ENCODE measurements around the gene CCHCR1.
"Not testable (repeated sequence)": the region's sequence is repeated elsewhere in the genome, so short reads cannot be mapped to it uniquely, and the experiment has no call there.

CCHCR1 gene

DNA sequence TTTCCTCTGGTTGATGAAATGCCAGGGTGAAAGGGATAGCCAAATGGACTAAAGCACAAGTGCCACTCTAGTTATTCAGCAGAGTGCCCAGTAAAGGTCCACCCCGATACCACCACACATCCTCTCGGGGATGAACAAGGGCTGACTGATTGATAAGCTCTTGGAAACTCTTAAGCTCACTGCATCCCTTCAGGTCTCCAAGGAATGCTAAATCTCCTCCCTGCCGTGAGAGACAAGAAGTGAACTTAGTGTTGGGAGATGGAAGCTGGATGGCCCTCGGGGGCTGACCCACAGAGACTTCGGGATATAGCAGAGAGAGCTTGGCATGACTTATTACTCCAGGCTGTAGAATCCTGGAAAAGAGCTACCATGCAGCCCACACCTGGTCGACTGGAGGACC, 26.3 kb upstream of the CCHCR1 start:
- not testable (repeated sequence) for DNase-seq (ENCODE audit: low read depth)

DNA sequence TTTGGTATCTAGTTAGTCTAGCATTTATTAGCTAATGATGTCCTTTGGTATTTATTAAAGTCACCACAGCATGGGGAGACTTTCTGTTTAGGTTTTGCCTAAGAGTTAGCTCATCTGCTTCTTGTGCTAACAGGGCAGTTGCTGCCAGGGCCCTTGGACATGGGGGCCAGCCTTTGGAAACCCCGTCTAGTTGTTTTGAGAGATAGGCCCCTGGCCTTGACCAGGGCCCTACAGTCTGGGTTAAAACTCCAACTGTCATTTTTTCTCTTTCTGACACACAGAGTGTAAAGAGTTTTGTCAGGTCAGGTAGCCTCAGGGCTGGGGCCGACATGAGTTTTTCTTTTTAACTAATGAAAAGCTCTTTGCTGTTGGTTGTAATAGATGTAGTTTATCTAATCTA, 25.7 kb upstream of the CCHCR1 start:
- DNase-seq (ENCODE audit: low read depth), result not testable (repeated sequence)

DNA sequence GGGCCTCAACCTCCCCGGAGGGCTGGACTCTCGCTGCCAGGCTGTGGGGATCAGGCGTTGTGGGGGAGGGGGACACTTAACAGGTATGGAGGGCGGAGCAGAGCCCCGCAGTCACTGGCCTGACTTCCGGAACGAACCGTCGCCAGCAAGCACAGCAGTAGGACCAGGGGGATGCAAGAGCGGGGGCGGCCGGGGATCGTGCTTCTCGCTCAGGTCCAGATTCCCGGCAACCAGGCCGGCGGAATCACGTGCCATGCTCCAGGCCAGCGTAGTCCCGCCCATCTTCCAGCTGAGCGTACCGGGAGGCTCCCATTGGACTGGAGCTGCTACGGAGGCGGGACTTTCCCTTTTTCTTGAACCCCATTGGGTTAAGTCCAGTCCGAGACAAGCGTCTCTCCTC, 22.9 kb upstream of the CCHCR1 start:
- peak; percentile 50 for DNase-seq (ENCODE audit: low read depth)

DNA sequence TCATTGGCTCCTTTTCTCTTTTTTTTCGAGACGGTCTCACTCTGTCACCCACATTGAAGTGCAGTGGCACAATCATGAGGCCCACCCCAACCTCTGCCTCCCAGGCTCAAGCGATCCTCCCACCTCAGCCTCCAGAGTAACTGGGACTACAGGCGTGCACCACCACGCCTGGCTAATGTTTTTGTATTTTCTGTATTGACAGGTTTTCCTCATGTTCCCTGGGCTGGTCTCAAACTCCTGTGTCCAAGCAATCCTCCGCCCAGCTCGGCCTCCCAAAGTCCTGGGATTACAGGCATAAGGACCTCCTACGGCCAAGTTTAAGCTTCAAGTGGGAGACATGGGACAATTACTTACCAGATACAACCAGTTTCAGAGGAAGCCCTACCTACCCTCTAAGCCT, 22.3 kb upstream of the CCHCR1 start:
- no peak for DNase-seq (ENCODE audit: low read depth)

DNA sequence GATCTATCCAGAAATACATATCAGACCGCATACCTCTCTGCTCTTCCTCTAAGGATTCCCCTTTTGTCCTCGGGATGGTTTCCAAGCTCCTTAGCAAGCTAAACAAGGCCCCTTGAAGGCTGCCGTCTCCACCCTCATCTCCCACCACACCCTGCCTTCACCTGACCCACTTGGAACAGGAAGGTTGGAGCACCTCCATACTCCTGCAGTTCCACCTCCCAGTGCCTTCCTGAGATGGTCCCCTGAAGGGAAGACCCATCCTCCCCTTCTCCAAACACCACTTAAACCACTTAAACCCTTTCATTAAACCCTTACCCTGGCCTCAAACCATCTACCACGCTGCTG, 21.4 kb upstream of the CCHCR1 start:
- no peak for DNase-seq (ENCODE audit: low read depth)

DNA sequence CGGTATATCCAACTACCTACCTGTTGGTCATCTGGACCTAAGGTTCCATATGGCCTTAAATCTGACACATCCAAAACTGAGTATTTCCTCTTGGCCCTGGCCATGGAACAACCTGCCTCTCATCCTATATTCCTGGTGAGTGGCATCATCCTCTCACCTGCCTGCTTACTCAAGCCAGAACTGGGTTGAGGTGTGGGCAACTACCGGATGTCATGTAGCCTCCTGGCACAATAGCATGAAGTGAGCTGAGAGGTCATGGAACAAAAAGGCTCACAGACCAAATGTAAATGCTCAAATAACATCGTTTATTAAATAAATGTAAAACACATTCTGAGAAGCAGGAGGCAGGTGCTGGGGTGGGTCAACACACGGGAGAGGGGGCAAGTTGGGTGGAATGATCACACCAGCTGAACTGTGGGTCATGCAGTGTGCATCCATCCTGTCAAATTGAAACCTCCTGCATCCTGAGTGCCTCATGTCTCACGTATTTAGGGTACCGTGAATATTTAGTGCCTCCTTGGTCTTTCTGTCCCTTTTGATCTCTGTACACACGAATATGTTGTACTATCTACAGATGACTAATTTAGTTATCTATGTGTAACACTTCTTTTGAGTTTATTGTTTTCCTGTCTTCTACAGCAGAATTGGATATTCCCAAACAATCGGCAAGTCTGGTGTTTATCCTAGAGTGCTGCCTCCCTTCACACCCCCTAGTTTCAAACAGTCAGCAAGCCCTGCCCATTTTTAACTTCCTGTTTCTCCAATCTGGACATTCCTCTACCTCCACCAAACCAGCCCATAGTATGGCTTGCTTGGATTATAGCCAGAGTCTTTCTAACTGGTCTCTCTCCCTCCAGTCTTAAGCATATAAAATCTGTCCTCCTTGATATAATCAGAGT, 20.8 kb upstream of the CCHCR1 start:
- DNase-seq (ENCODE audit: low read depth), result no peak

DNA sequence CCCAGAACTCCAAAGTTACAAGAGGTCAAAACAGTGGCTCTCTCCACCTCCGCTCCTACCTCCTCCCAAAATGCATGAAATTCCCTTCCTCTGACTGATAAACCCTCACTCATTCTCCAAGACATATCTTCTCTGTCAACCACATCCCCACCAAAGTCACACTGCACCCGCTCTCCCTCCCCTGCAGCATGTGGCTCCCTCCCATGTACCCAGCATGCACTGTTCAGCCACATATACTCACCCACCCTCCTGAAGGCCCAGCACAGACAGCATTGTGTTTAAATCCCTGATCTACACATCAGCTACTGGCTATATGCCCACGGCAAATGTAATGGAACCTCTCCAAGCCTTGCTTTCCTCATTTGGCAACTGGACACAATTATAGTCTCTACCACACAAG, 18.4 kb upstream of the CCHCR1 start:
- no peak for DNase-seq (ENCODE audit: low read depth)

DNA sequence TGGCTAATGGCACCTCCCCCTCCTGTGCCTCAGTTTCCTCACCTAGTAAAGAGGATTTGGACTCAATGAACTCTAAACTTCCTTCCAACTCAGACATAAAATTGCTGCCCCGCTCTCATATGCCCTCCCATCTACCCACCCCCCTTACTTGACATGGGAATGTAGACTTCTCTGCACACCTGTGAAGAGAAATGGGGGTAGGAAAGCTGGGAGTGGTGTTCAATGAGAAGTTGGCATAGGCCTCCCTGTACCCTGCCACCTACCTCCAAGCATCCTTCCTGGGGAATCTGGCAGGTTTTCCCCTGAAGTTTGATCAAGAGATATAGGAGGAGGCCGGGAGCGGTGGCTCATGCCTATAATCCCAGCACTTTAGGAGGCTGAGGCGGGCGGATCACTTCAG, 16.8 kb upstream of the CCHCR1 start:
- DNase-seq (ENCODE audit: low read depth), result no peak

DNA sequence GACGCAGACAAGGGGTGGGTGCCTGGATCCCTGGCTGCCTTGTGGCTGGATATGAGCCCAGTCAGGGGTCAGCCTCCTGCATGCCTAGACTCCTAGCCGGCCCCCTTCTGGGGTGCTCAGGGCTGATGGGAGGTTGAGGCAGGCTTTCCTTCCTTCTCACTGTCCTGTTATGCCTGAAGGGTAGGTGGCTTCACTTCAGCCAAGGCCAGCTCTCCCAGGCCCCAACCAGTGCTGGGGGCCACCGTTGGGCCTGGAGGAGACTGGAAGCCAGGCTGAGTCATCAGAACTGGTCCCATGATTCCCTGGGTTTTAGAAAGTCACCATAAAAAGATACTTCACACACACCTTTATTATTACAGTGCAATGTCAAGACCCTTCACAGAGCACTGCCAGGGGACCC, 15.8 kb upstream of the CCHCR1 start:
- no peak for DNase-seq (ENCODE audit: low read depth)

DNA sequence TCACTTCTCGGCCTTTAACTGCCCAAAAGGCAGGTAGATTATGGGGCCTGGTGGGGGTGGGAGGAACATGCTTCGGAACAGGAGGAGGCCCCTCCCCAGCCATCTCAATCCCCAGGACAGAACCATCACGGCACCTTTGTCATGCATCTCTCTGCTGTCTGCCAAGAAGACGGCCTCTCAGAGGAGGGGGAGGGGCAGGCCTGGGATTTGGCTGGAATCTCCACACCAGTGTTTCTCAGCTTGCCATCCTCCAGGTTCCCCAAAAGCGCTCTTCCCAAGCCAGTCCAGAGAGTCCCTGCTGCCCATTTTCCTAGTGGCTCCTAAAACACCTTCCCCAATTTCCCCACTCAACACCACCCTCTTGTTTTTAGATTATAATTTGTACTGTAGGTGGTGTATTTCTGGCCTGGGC, 15.4 kb upstream of the CCHCR1 start:
- no peak for DNase-seq (ENCODE audit: low read depth)

DNA sequence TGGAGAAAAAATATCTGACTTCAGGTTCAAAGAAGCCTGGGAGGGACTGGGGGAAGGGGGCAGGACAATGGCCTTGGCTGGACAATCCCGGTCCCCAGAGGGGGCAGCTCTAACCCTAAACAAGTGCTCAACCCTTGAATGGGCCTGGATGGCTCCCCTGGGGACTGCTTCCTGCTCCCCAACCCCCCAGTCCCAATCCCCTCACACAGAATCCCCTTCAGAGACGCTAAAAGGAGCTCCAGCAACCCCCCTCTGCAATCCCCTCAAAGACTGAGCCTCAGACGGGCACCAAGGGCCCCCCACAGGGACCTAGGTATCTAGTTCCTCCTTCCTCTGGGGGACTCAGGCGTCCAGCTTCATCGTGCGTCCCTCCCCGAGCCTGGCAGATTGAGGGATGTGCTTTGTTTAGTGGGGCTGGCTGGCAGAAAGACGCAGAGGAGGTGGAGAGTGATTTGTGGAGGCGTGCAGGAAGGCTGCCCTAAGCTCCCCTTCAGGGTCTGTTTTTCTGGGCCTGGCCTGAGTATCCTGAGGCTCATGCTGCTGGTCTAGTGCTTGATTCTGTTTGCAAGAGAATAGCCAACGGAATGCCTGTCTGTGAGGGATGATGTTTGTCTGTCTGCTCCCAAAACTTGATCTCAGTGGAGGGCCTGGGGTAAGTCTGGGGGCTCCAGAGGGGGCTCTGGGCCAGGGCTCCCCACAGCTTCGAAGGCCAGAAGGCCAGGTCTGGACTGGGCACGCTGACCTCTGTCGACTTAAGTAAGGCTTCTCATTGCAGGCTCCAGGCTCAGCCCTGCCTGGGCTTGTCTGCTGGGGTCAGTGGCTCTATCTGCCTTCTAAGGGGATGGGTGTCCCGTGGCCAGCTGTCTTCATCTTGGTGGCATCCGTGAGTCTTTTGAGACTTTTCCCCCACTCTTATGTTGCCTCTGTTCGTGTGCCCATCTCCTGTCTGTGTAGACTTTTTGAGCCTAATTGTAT, 14.6 kb upstream of the CCHCR1 start:
- no peak for DNase-seq (ENCODE audit: low read depth)

DNA sequence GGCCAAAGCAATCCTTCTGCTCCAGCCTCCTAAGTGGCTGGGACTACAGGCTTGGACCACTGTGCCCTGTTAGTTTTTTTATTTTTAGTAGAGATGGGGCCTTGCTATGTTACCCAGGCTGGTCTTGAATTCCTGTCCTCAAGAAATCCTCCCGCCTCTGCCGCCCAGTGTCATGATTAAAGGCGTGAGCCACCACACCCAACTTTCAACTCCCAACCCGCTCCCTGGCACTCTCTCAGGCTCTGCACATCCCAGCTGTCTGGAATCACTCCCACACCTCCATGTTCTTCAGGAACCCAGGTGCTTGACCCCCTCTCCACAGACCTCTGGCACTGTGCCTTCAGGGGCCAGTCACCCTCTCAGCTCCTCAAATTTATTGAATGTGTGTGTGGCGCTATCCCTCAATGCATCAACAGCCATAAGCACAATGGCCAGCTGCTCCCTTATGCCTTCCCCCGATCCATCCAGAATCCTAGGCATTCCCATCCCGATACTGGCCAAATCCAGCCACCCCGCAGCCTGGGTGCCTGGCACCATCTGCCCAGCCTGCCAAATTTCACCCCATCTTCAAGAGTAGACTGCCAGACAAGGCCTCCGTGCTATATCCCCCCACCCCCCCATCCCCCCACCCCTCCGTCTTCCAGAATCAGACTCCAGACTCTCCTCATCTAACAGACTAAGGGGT, 13.5 kb upstream of the CCHCR1 start:
- DNase-seq (ENCODE audit: low read depth), result no peak

DNA sequence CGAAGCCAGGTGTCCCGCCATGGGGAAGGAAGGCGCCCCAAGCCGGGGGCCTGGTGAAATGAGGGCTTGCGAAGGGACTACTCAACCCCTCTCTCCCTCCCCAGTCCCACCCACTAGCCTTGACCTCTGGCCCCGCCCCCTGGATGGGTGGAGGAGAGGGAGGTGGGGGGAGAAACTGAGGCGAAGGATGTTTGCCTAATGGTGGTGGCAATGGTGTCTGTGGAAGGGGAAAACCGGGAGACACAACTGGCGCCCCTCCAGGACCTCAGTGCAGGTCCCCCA, 12.9 kb upstream of the CCHCR1 start, which contains the start of gene POU5F1:
POU5F1 (minus strand) TSS at position 83 of the 282 bp plus-strand sequence; CDS start at position 21, 62 bp downstream.
- no peak for DNase-seq (ENCODE audit: low read depth)

DNA sequence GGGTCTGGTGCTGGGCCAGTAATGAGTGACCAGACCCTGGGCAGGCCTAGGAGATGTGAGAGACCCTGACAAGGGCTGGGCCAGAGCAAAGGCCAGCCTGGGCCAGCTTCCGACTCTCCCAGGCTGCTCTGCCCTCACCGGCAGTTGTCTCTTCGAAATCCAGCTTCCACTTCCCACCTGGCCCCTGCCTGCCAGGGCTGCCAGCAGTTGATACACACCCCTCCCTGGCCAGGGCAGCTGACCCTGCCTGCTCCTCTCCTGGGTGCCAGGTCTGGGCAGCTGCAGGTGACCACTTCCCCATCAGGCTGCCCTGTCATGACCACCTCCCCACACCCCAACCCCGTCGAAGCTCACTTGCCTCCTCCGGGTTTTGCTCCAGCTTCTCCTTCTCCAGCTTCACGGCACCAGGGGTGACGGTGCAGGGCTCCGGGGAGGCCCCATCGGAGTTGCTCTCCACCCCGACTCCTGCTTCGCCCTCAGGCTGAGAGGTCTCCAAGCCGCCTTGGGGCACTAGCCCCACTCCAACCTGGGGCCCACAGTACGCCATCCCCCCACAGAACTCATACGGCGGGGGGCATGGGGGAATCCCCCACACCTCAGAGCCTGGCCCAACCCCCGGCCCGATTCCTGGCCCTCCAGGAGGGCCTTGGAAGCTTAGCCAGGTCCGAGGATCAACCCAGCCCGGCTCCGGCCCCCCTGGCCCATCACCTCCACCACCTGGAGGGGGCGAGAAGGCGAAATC, 12.4 kb upstream of the CCHCR1 start:
- not testable (repeated sequence) for DNase-seq (ENCODE audit: low read depth)

DNA sequence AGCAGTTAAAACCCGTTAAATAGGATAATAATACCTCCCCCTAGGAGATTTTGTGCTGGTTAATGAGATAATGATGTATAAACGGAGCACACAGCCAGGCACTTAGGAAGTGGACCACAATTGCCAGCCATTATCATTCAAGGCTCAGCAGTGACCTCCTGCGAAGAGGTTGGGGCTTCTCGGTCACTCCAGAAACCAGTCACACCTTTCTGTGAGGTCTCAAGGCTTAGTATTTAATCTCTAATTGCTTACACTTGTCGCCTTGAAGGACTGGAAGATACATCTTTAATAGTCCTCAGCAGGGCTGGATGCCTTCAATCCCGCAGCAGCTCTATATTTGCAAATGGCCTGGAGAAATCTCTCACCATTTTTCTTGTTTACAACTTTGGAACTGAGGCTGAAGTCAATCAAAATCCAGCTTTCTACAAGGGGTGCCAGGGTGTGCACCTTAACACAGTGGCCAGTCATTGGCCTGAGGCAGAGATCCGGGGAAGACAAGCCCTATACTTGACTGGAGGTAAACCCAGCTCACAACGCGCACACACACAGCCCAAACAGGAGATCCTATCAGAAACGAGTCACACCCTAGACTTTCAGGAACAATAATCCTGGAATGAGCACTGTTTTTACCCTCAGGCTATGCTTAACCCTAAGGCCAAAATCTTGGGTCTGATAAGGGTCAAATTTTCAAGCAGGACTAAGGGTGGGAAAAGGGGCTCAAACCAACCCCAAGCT, 11.7 kb upstream of the CCHCR1 start:
- DNase-seq (ENCODE audit: low read depth), result no peak

DNA sequence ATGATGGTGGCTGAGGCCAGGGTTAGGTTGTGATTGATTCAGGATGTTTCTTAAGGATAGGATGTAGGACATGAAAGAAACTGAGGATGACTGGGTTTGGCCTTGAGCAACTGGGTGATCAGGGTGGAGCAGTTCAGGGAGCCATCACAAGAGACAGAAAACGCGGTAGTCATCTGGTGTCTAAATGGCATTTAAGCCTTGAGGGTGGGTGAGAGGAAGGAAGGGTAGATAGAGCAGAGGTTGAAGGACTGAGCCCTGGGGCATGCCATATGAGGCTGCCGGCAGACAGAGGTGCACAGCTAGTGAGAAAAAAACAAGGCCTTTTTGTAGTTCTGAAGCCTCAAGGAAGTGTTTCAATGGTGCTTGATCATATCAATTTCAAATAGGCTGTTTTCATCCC, 11.0 kb upstream of the CCHCR1 start:
- DNase-seq (ENCODE audit: low read depth), result no peak

DNA sequence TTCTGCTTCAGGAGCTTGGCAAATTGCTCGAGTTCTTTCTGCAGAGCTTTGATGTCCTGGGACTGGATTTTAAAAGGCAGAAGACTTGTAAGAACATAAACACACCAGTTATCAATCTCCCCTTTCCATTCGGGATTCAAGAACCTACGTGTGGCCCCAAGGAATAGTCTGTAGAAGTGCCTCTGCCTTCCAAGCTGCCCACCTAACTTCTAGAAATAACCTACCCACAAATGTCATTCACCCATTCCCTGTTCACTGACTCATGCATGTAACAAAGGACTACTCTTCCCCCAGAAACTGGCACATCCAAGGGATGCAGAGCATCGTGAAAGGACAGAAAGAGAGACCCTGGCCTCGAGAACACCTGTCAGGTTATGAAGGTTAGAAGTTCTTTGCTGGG, 8.4 kb upstream of the CCHCR1 start:
- no peak for DNase-seq (ENCODE audit: low read depth)

DNA sequence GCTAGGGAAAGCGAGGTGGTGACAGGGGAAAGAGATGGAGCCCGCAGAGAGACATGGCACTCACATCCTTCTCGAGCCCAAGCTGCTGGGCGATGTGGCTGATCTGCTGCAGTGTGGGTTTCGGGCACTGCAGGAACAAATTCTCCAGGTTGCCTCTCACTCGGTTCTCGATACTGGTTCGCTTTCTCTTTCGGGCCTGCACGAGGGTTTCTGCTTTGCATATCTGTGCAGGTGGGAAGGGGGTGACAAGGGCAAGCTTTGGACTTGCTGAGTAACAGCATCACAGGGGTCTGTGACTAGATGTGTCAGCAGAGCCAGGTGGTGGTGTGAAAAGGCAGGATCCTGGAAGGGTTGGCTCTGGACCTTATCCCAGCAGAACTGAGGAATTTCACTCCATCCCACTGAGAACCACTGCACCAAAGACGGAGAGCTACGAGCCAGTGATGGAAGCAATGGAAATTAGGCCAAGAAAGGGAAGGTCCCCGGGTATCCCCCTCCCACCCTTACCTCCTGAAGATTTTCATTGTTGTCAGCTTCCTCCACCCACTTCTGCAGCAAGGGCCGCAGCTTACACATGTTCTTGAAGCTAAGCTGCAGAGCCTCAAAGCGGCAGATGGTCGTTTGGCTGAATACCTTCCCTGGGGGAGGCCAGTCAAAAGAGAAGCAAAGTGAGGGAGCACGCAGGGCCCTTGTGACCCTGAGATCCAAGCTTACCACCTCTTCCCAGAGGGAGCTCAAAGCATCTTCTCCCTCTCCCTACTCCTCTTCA, 7.6 kb upstream of the CCHCR1 start:
- DNase-seq (ENCODE audit: low read depth), result not testable (repeated sequence)

DNA sequence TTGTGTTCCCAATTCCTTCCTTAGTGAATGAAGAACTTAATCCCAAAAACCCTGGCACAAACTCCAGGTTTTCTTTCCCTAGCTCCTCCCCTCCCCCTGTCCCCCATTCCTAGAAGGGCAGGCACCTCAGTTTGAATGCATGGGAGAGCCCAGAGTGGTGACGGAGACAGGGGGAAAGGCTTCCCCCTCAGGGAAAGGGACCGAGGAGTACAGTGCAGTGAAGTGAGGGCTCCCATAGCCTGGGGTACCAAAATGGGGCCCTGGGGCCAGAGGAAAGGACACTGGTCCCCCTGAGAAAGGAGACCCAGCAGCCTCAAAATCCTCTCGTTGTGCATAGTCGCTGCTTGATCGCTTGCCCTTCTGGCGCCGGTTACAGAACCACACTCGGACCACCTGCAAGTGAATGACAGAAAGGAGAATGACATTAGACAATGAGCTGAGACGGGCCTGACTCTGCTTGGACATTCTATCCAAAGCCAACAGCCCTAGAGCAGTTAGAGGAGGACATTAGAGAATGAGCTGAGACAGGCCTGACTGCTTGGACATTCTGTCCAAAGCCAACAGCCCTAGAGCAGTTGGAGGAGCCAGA, 7.0 kb upstream of the CCHCR1 start:
- DNase-seq (ENCODE audit: low read depth), result not testable (repeated sequence)

DNA sequence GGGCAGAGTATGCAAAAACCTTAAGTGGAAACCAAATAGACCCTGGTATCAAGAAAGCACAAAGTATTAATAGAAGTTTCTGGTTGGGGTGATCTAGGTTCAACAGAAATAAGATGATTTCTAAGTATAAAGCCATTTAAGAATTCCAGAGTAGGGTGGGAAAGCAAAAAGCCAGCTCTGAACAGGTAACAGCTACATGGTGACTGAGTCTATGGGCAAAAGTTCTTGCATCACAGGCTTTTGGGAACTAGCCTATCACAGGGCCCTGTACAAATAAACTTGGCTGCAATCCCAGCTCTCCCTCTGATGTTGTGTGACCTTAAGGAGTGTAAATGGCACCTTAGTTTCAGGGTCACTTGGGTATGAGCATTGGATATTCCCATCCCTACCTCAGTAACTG, 6.3 kb upstream of the CCHCR1 start:
- no peak for DNase-seq (ENCODE audit: low read depth)

Measured in activated T-cell treated with anti-CD3 and anti-CD28 coated beads for 48 hours (primary cell).